HEK293T (cell line): ENCODE data around the gene ADAMTS15.

Experiments
- BHLHE40 ChIP-seq: fragments of 450-650 bp; IDR thresholded peaks from 2 replicates; pipeline ENCODE4 v1.6.1; 2016; ENCODE audit warnings: mild to moderate bottlenecking, moderate library complexity, borderline replicate concordance
- CTBP1 ChIP-seq: fragments of 450-650 bp; IDR thresholded peaks from 2 replicates; pipeline ENCODE4 v1.6.1; 2016; ENCODE audit warnings: borderline replicate concordance
- ELF4 ChIP-seq: fragments of 450-650 bp; IDR thresholded peaks from 2 replicates; pipeline ENCODE4 v1.6.1; 2017; ENCODE audit warnings: antibody characterized with exemption
- FOXA1 ChIP-seq: fragments of 450-650 bp; IDR thresholded peaks from 2 replicates; pipeline ENCODE4 v1.6.1; 2016; ENCODE audit warnings: mild to moderate bottlenecking
- FOXK2 ChIP-seq: fragments of 450-650 bp; IDR thresholded peaks from 2 replicates; pipeline ENCODE4 v1.6.1; 2016; ENCODE audit warnings: mild to moderate bottlenecking
- FOXM1 ChIP-seq: fragments of 450-650 bp; IDR thresholded peaks from 2 replicates; pipeline ENCODE4 v1.6.1; 2017; ENCODE audit warnings: mild to moderate bottlenecking, borderline replicate concordance
- HDGF ChIP-seq: fragments of 450-650 bp; IDR thresholded peaks from 2 replicates; pipeline ENCODE4 v1.6.1; 2017; ENCODE audit warnings: antibody characterized with exemption, borderline replicate concordance
- LEF1 ChIP-seq: fragments of 450-650 bp; IDR thresholded peaks from 2 replicates; pipeline ENCODE4 v1.6.1; 2017; ENCODE audit warnings: mild to moderate bottlenecking, borderline replicate concordance
- SP1 ChIP-seq: fragments of 450-650 bp; IDR thresholded peaks from 2 replicates; pipeline ENCODE4 v1.6.1; 2017
- SUZ12 ChIP-seq: fragments of 450-650 bp; IDR thresholded peaks from 2 replicates; pipeline ENCODE4 v1.6.1; 2016; ENCODE audit warnings: mild to moderate bottlenecking
- TARDBP ChIP-seq: fragments of 450-650 bp; IDR thresholded peaks from 2 replicates; pipeline ENCODE4 v1.6.1; 2016
- ZNF384 ChIP-seq: fragments of 450-650 bp; IDR thresholded peaks from 2 replicates; pipeline ENCODE4 v1.6.1; 2016

- no peak for TF ChIP-seq SUZ12
- TF ChIP-seq FOXK2, result no peak
- no peak for TF ChIP-seq ZNF384
- no peak for TF ChIP-seq TARDBP
- no peak for TF ChIP-seq FOXA1
- no peak for TF ChIP-seq CTBP1
- no peak for TF ChIP-seq SP1
- TF ChIP-seq FOXM1, result no peak
- no peak for TF ChIP-seq BHLHE40
- TF ChIP-seq HDGF, result no peak
- TF ChIP-seq ELF4, result no peak
- TF ChIP-seq LEF1, result no peak
Measured at GRCh38 chr11:130480711-130481140, 32.3 kb downstream of the ADAMTS15 start.
